Smooth muscle cell (in vitro differentiated cells): ENCODE results near the gene TAF11L14. TPM values are rescaled to one million over a fixed set of nuclear protein-coding genes. Genes with fewer than 3 reads are reported as not detected.
"Not testable (repeated sequence)": the region's sequence is repeated elsewhere in the genome, so short reads cannot be mapped to it uniquely, and the experiment has no call there.

Experiments
- DNase-seq: peaks from one replicate; lab custom pipeline; 2025; ENCODE audit not compliant: unreplicated experiment; lab: John Stamatoyannopoulos, UW
- H2AFZ ChIP-seq: fragments of 200-600 bp; sonication (generic); 2 replicates; pipeline ENCODE4 v1.6.0; 2016; ENCODE audit warnings: antibody characterized with exemption, low read depth, mild to moderate bottlenecking
- H3F3A ChIP-seq: fragments of 200-600 bp; sonication (generic); 2 replicates; pipeline ENCODE4 v1.6.0; 2017; ENCODE audit warnings: antibody characterized with exemption, low read depth
- H3K27ac ChIP-seq: fragments of 200-600 bp; sonication (generic); 2 replicates; pipeline ENCODE4 v1.5.1; 2016; ENCODE audit warnings: low read depth, mild to moderate bottlenecking
- H3K27me3 ChIP-seq: fragments of 200-600 bp; sonication (generic); 2 replicates; pipeline ENCODE4 v1.6.1; 2016; ENCODE audit warnings: low read depth, mild to moderate bottlenecking
- H3K36me3 ChIP-seq: fragments of 200-600 bp; sonication (generic); 2 replicates; pipeline ENCODE4 v1.5.1; 2016; ENCODE audit warnings: low read depth
- H3K4me1 ChIP-seq: fragments of 200-600 bp; sonication (generic); 2 replicates; pipeline ENCODE4 v1.5.1; 2016; ENCODE audit warnings: low read depth
- H3K4me2 ChIP-seq: fragments of 200-600 bp; sonication (generic); 2 replicates; pipeline ENCODE4 v1.6.0; 2016; ENCODE audit warnings: mild to moderate bottlenecking
- H3K4me3 ChIP-seq: fragments of 200-600 bp; sonication (generic); 2 replicates; pipeline ENCODE4 v1.5.1; 2016; ENCODE audit warnings: mild to moderate bottlenecking
- H3K79me2 ChIP-seq: fragments of 200-600 bp; sonication (generic); 2 replicates; pipeline ENCODE4 v1.6.0; 2016; ENCODE audit warnings: low read depth, mild to moderate bottlenecking
- H3K9ac ChIP-seq: fragments of 200-600 bp; sonication (generic); 2 replicates; pipeline ENCODE4 v1.6.0; 2016; ENCODE audit warnings: low read depth
- H3K9me3 ChIP-seq: fragments of 200-600 bp; sonication (generic); replicated peaks from 2 replicates; pipeline ENCODE4 v1.5.1; 2016; ENCODE audit warnings: low read depth
- H4K20me1 ChIP-seq: fragments of 200-600 bp; sonication (generic); 2 replicates; pipeline ENCODE4 v1.6.0; 2016; ENCODE audit warnings: low read depth
- CTCF ChIP-seq: fragments of 200-600 bp; sonication (generic); IDR thresholded peaks from 2 replicates; pipeline ENCODE4 v1.5.1; 2017; ENCODE audit warnings: borderline replicate concordance, mild to moderate bottlenecking, antibody characterized with exemption; ENCODE audit not compliant: insufficient read depth, poor library complexity, severe bottlenecking
- WGBS: methylation state at CpG from one replicate; pipeline ENCODE4 v1.1.7; 2016; ENCODE audit warnings: low lambda C conversion rate; 5-methylcytosine and 5-hydroxymethylcytosine counted together
- polyA plus RNA-seq: library from polyadenylated mRNA; unstranded; fragments of >200 nt; fragmentation: Nextera tagmentation; extraction: Ambion mirVana; gene quantifications from 2 replicates; pipeline ENCODE4 v1.2.1, GENCODE V29; 2016
- total RNA-seq: library from RNA; depleted of rRNA; stranded (reverse); fragments of >200 nt; gene quantifications from 2 replicates; pipeline ENCODE4 v1.2.3, GENCODE V29; 2014

Gene TAF11L14
- total RNA-seq (not detected in 2 replicates), polyA plus RNA-seq (not detected in 2 replicates)

GRCh38 chr5:17634160-17634559, at the start of gene TAF11L14:
Gene TAF11L14, plus strand, starts transcription at chr5:17634460.
- H3K27ac ChIP-seq = no peak within 1 kb of the TSS
- H3K9ac ChIP-seq = no peak within 1 kb of the TSS
- no peaks in the 10 kb centered on the region for H3K9me3 ChIP-seq
- no peaks in the 10 kb centered on the region for H3K27me3 ChIP-seq
- no peak within 1 kb of the TSS for H3K4me2 ChIP-seq
- no peaks in the 10 kb centered on the region for H3K79me2 ChIP-seq
- H3K4me1 ChIP-seq = no peaks in the 10 kb centered on the region
- no peak within 1 kb of the TSS for H3K4me3 ChIP-seq
- no peaks in the 10 kb centered on the region for H3F3A ChIP-seq
- H3K36me3 ChIP-seq = no peaks in the 10 kb centered on the region
- DNase-seq = no peak
- no peak for TF ChIP-seq CTCF
- H4K20me1 ChIP-seq = no peaks in the 10 kb centered on the region
- no peak within 1 kb of the TSS for H2AFZ ChIP-seq
- whole genome bisulfite sequencing = 97% methylated on average over 5 of the region's 5 CpGs

- H3K4me3 ChIP-seq, H4K20me1 ChIP-seq, H3K4me2 ChIP-seq, H3K9me3 ChIP-seq, H3F3A ChIP-seq, DNase-seq, H2AFZ ChIP-seq, H3K36me3 ChIP-seq, H3K27me3 ChIP-seq, H3K4me1 ChIP-seq, H3K9ac ChIP-seq, H3K27ac ChIP-seq, H3K79me2 ChIP-seq: not testable (repeated sequence)
- no CpG with 5 or more reads among the region's 16 CpGs for WGBS
Measured at GRCh38 chr5:17585658-17586057, 48.6 kb upstream of the TAF11L14 start, which contains the start of gene TAF11L7. Gene TAF11L7, minus strand, starts transcription at chr5:17585758.

GRCh38 chr5:17590860-17591259, 43.4 kb upstream of the TAF11L14 start, which contains the start of gene TAF11L8:
Gene TAF11L8, minus strand, starts transcription at chr5:17590960.
- H4K20me1 ChIP-seq, H3K9me3 ChIP-seq, H3K27me3 ChIP-seq, H2AFZ ChIP-seq, H3K79me2 ChIP-seq, H3K4me3 ChIP-seq, H3K4me1 ChIP-seq, H3K27ac ChIP-seq, H3K36me3 ChIP-seq, H3K4me2 ChIP-seq, H3F3A ChIP-seq, DNase-seq, H3K9ac ChIP-seq: not testable (repeated sequence)
- no CpG with 5 or more reads among the region's 16 CpGs for WGBS

GRCh38 chr5:17594255-17594654, 40.0 kb upstream of the TAF11L14 start, which contains the start of gene TAF11L9:
Gene TAF11L9, minus strand, starts transcription at chr5:17594394.
- not testable (repeated sequence) for H3K9ac ChIP-seq, H3K27ac ChIP-seq, H3K4me3 ChIP-seq, H3F3A ChIP-seq, H3K9me3 ChIP-seq, H3K79me2 ChIP-seq, H4K20me1 ChIP-seq, DNase-seq, H3K27me3 ChIP-seq, H3K4me2 ChIP-seq, H3K4me1 ChIP-seq, H2AFZ ChIP-seq, H3K36me3 ChIP-seq
- WGBS = 98% methylated on average over 13 of the region's 15 CpGs

GRCh38 chr5:17597728-17598127, 36.5 kb upstream of the TAF11L14 start, which contains the start of gene TAF11L10:
Gene TAF11L10, minus strand, starts transcription at chr5:17597828.
- not testable (repeated sequence) for H3K27me3 ChIP-seq, H3K4me2 ChIP-seq, H3K4me3 ChIP-seq, DNase-seq, H2AFZ ChIP-seq, H3F3A ChIP-seq, H3K9ac ChIP-seq, H3K36me3 ChIP-seq, H3K4me1 ChIP-seq, H3K9me3 ChIP-seq, H3K79me2 ChIP-seq, H4K20me1 ChIP-seq, H3K27ac ChIP-seq
- no CpG with 5 or more reads among the region's 15 CpGs for WGBS

GRCh38 chr5:17603880-17604279, 30.4 kb upstream of the TAF11L14 start, which contains the start of gene TAF11L11:
Gene TAF11L11, plus strand, starts transcription at chr5:17604183.
- WGBS = 93% methylated on average over 6 of the region's 6 CpGs
- H3K4me3 ChIP-seq, H3K4me2 ChIP-seq, H3K27ac ChIP-seq, H4K20me1 ChIP-seq, H3K27me3 ChIP-seq, H3K79me2 ChIP-seq, H2AFZ ChIP-seq, H3K9me3 ChIP-seq, H3K36me3 ChIP-seq, H3K9ac ChIP-seq, DNase-seq, H3F3A ChIP-seq, H3K4me1 ChIP-seq: not testable (repeated sequence)
